A549 treated with ZK216348 at 1 μM for 4 hours (cell line): ENCODE results near the gene ENPP7. TPM values are rescaled to one million over a fixed set of nuclear protein-coding genes. Genes with fewer than 3 reads are reported as not detected.

Source experiments
- total RNA-seq: library from RNA; stranded (reverse); fragments of 200-300 nt; extraction: Qiagen RNA extraction; gene quantifications from 5 replicates; pipeline ENCODE4 v1.2.3, GENCODE V29; 2022; ENCODE audit warnings: low read depth

Gene ENPP7
- not detected in 5 replicates for total RNA-seq

GRCh38 chr17:79730769-79731483, at the start of gene ENPP7:
Gene ENPP7 (plus strand): TSS chr17:79730943. CDS start chr17:79731140, 197 bp downstream.

GRCh38 chr17:79777894-79778503, 47.3 kb downstream of the ENPP7 start, which contains the start of gene CBX2:
Gene CBX2 (plus strand): TSS chr17:79778148. CDS start chr17:79778236, 88 bp downstream.

Other genes with a start within 250 kb of the ENPP7 start
- 1.8 to 5.4 TPM (median 3.5 TPM) in 5 replicates for gene RBFOX3, start 119.9 kb upstream of the ENPP7 start, total RNA-seq
- 11.4 to 19.3 TPM (median 18.2 TPM) in 5 replicates for gene CBX2, start 47.2 kb downstream of the ENPP7 start, total RNA-seq
- 9.8 to 21.4 TPM (median 19.8 TPM) in 5 replicates for gene CBX8, start 66.1 kb downstream of the ENPP7 start, total RNA-seq
- 23.2 to 39.9 TPM (median 37.1 TPM) in 5 replicates for gene CBX4, start 108.5 kb downstream of the ENPP7 start, total RNA-seq